K562 (cell line): ENCODE results near the gene SEH1L. TPM values are rescaled to one million over a fixed set of nuclear protein-coding genes. Genes with fewer than 3 reads are reported as not detected.

Experiments used
- BMI1 ChIP-seq: fragments of 150-350 bp; IDR thresholded peaks from 2 replicates; pipeline ENCODE4 v1.6.1; 2014; ENCODE audit warnings: low read length
- CREB3L1 ChIP-seq: fragments of 450-650 bp; IDR thresholded peaks from 2 replicates; pipeline ENCODE4 v1.6.1; 2014; ENCODE audit warnings: low read depth, mild to moderate bottlenecking, moderate library complexity, borderline replicate concordance
- ERF ChIP-seq: fragments of 450-650 bp; formaldehyde crosslinking; IDR thresholded peaks from 2 replicates; pipeline ENCODE4 v1.4.0; 2020; ENCODE audit warnings: mild to moderate bottlenecking, mixed read lengths
- GABPB2 ChIP-seq: fragments of 250-450 bp; sonication (Bioruptor Pico); conservative IDR thresholded peaks from 2 replicates; pipeline ENCODE4 v1.5.1; 2021; ENCODE audit warnings: mild to moderate bottlenecking
- KLF10 ChIP-seq: fragments of 250-450 bp; sonication (Bioruptor Pico); IDR thresholded peaks from 2 replicates; pipeline ENCODE4 v1.6.1; 2021; ENCODE audit warnings: matching md5 sums
- MTA2 ChIP-seq: fragments of 450-650 bp; IDR thresholded peaks from 2 replicates; pipeline ENCODE4 v1.6.1; 2016; ENCODE audit warnings: low read depth
- MTF1 ChIP-seq: fragments of 250-450 bp; sonication (Bioruptor Pico); IDR thresholded peaks from 2 replicates; pipeline ENCODE4 v1.9.0; 2021; ENCODE audit warnings: moderate library complexity, mild to moderate bottlenecking, inconsistent platforms, borderline replicate concordance
- NCOA1 ChIP-seq: fragments of 450-650 bp; IDR thresholded peaks from 2 replicates; pipeline ENCODE4 v1.6.1; 2016; ENCODE audit warnings: low read depth
- NR2C1 ChIP-seq, 2 experiments: fragments of 450-650 bp; IDR thresholded peaks; 2 replicates each; pipeline ENCODE4 v1.6.1; 2017; ENCODE audit warnings: mild to moderate bottlenecking in 2 of 2, antibody characterized with exemption in 1 of 2, inconsistent platforms in 1 of 2, missing compliant biosample characterization in 1 of 2, missing genetic modification characterization in 1 of 2
- PRMT5 ChIP-seq: sonication (generic); formaldehyde crosslinking; IDR thresholded peaks from 2 replicates; pipeline ENCODE4 v1.5.0; 2020; ENCODE audit warnings: missing genetic modification reagents
- TCFL5 ChIP-seq: fragments of 250-450 bp; sonication (Bioruptor Pico); conservative IDR thresholded peaks from 2 replicates; pipeline ENCODE4 v1.6.1; 2021; ENCODE audit warnings: mild to moderate bottlenecking, moderate library complexity, matching md5 sums
- UBTF ChIP-seq, 2 experiments: IDR thresholded peaks; 2 replicates each; pipeline ENCODE4 v1.6.1; 2012; ENCODE audit warnings: improper control_type of control experiment in 2 of 2, low read depth in 2 of 2, low read length in 2 of 2, borderline replicate concordance in 1 of 2
- ZNF282 ChIP-seq: sonication (generic); formaldehyde crosslinking; IDR thresholded peaks from 2 replicates; pipeline ENCODE4 v1.8.1; 2023; ENCODE audit warnings: missing genetic modification reagents
- ZNF609 ChIP-seq: sonication (generic); formaldehyde crosslinking; IDR thresholded peaks from 2 replicates; pipeline ENCODE4 v1.8.1; 2023; ENCODE audit warnings: missing genetic modification reagents, mild to moderate bottlenecking, borderline replicate concordance
- ZNF740 ChIP-seq, 3 experiments: fragments of 200-800 bp in 1 of 3; sonication (Bioruptor generic) in 1 of 3; sonication (generic) in 1 of 3; formaldehyde crosslinking in 1 of 3; IDR thresholded peaks; 2 replicates each; pipeline versions ENCODE4 v1.6.1 to v1.8.0; 2016 to 2022; ENCODE audit warnings: mild to moderate bottlenecking in 2 of 3, missing compliant biosample characterization in 2 of 3, missing genetic modification characterization in 2 of 3, missing genetic modification reagents in 1 of 3
- ZNF77 ChIP-seq: fragments of 250-450 bp; sonication (Bioruptor Pico); IDR thresholded peaks from 2 replicates; pipeline ENCODE4 v1.5.0; 2020
- ZNF780A ChIP-seq: fragments of 250-450 bp; sonication (Bioruptor Pico); IDR thresholded peaks from 2 replicates; pipeline ENCODE4 v1.5.0; 2021; ENCODE audit warnings: mild to moderate bottlenecking
- polyA plus RNA-seq, 8 experiments: library from polyadenylated mRNA; depleted of rRNA in 4 of 8; stranded (reverse) in 5 of 8; unstranded in 3 of 8; fragments of >200 nt; fragmentation: Nextera tagmentation in 2 of 8; fragmentation: Illumina TruSeq in 1 of 8; extraction: Ambion mirVana in 2 of 8; extraction: Trizol in 1 of 8; gene quantifications; 2 replicates each; pipeline versions ENCODE4 v1.2.1 to v1.2.3, GENCODE V29; 2011 to 2014; ENCODE audit warnings: inconsistent platforms in 1 of 8, missing spikeins in 1 of 8
- total RNA-seq, 7 experiments: library from RNA; depleted of rRNA in 6 of 7; stranded (reverse); fragments of >200 nt in 6 of 7; fragmentation: Illumina TruSeq in 2 of 7; extraction: Trizol in 2 of 7; gene quantifications; 2 replicates each; pipeline versions ENCODE4 v1.2.1 to v1.2.3, GENCODE V29; 2011 to 2021; ENCODE audit warnings: low replicate concordance in 1 of 7

Gene SEH1L
- total and polyA plus RNA-seq, 9 of the 15 experiments (the other 6 are each of a cell fraction or from before 2014, with no cell fraction given): 62.2 to 180 (median 108) TPM

- TF ChIP-seq ZNF609 (CRISPR knock-in tag) (no peak; the same call in 1 of the 2 replicates), ZNF77 (CRISPR knock-in tag) (no peak), PRMT5 (0 out of 2 replicates have a peak, but pooled peaks have one; percentile 42), KLF10 (no peak), ZNF282 (CRISPR knock-in tag) (peak; percentile 92; the same call in 1 of the 2 replicates), UBTF (IDR thresholded peaks at IDR 0.05; ENCODE audit: borderline replicate concordance in 1 of 2, low read depth in 2 of 2, low read length in 2 of 2) (0 out of 4 replicates have a peak, but pooled peaks have one; percentile 43 to 46), CREB3L1 (peak; percentile 93), ERF (CRISPR knock-in tag) (peak; percentile 15; the same call in 1 of the 2 replicates), GABPB2 (no peak), NCOA1 (peak; percentile 29; the same call in 1 of the 2 replicates), MTA2 (no peak), ZNF780A (CRISPR knock-in tag) (no peak), TCFL5 (CRISPR knock-in tag) (no peak), NR2C1 (IDR thresholded peaks at IDR 0.05) (peak; percentile 60; the same call in 1 of the 2 replicates), NR2C1 (tag; IDR thresholded peaks at IDR 0.05) (peak; percentile 53; the same call in 1 of the 2 replicates), BMI1 (no peak), MTF1 (CRISPR knock-in tag) (no peak), ZNF740 (CRISPR knock-in tag; IDR thresholded peaks at IDR 0.05) (no peak; the same call in 1 of the 2 replicates), ZNF740 (tag; IDR thresholded peaks at IDR 0.05) (0 out of 4 replicates have a peak, but pooled peaks of 1 of the 2 experiments have one; percentile 41)
Measured at GRCh38 chr18:12948050-12948804, 416 bp downstream of the SEH1L start (continued).
